ENCODE measurements around the gene PIK3AP1. TPM values are rescaled to one million over a fixed set of nuclear protein-coding genes. Genes with fewer than 3 reads are reported as not detected.

The PIK3AP1 gene
- total RNA-seq, 1 donor from 2014 or later = 0.49 TPM

GRCh38 chr10:96667401-96667800 lies 52.9 kb downstream of the PIK3AP1 start:
- TF ChIP-seq CTCF (IDR thresholded peaks at IDR 0.05; ENCODE audit: partially characterized antibody, unreplicated experiment) = no peak
- no peak overlapping the region for H3K4me3 Mint-ChIP-seq (ENCODE audit: unreplicated experiment)
- H3K9me3 Mint-ChIP-seq (ENCODE audit: unreplicated experiment) = no peaks in the 10 kb centered on the region
- H3K27ac Mint-ChIP-seq (ENCODE audit: unreplicated experiment) = no peak overlapping the region
- no peak for DNase-seq
- no peaks in the 10 kb centered on the region for H3K4me1 Mint-ChIP-seq (ENCODE audit: low read depth, unreplicated experiment)
- no peaks in the 10 kb centered on the region for H3K36me3 Mint-ChIP-seq (ENCODE audit: unreplicated experiment)
- peaks cover 1% of the 10 kb centered on the region for H3K27me3 Mint-ChIP-seq (ENCODE audit: unreplicated experiment)

- Mint-ChIP-seq H3K36me3 (ENCODE audit: unreplicated experiment) (no peaks in the 10 kb centered on the region), H3K27ac (ENCODE audit: unreplicated experiment) (no peak overlapping the region), H3K27me3 (ENCODE audit: unreplicated experiment) (peaks cover 1% of the 10 kb centered on the region), H3K9me3 (ENCODE audit: unreplicated experiment) (no peaks in the 10 kb centered on the region), H3K4me3 (ENCODE audit: unreplicated experiment) (no peak overlapping the region), H3K4me1 (ENCODE audit: low read depth, unreplicated experiment) (no peaks in the 10 kb centered on the region)
- no peak for DNase-seq
- TF ChIP-seq CTCF (IDR thresholded peaks at IDR 0.05; ENCODE audit: partially characterized antibody, unreplicated experiment) = no peak
Observed at GRCh38 chr10:96666741-96667140, 53.6 kb downstream of the PIK3AP1 start.

GRCh38 chr10:96665306-96665705 lies 55.0 kb downstream of the PIK3AP1 start:
- DNase-seq = no peak
- Mint-ChIP-seq H3K27me3 (ENCODE audit: unreplicated experiment) (peaks cover 3% of the 10 kb centered on the region), H3K27ac (ENCODE audit: unreplicated experiment) (no peak overlapping the region), H3K4me1 (ENCODE audit: low read depth, unreplicated experiment) (no peaks in the 10 kb centered on the region), H3K4me3 (ENCODE audit: unreplicated experiment) (no peak overlapping the region), H3K9me3 (ENCODE audit: unreplicated experiment) (no peaks in the 10 kb centered on the region), H3K36me3 (ENCODE audit: unreplicated experiment) (no peaks in the 10 kb centered on the region)
- no peak for TF ChIP-seq CTCF (IDR thresholded peaks at IDR 0.05; ENCODE audit: partially characterized antibody, unreplicated experiment)

GRCh38 chr10:96664563-96664962 lies 55.8 kb downstream of the PIK3AP1 start:
- H3K36me3 Mint-ChIP-seq (ENCODE audit: unreplicated experiment) = no peaks in the 10 kb centered on the region
- no peak overlapping the region for H3K4me3 Mint-ChIP-seq (ENCODE audit: unreplicated experiment)
- TF ChIP-seq CTCF (IDR thresholded peaks at IDR 0.05; ENCODE audit: partially characterized antibody, unreplicated experiment) = no peak
- DNase-seq = no peak
- H3K27me3 Mint-ChIP-seq (ENCODE audit: unreplicated experiment) = peaks cover 3% of the 10 kb centered on the region
- no peak overlapping the region for H3K27ac Mint-ChIP-seq (ENCODE audit: unreplicated experiment)
- no peaks in the 10 kb centered on the region for H3K9me3 Mint-ChIP-seq (ENCODE audit: unreplicated experiment)
- no peaks in the 10 kb centered on the region for H3K4me1 Mint-ChIP-seq (ENCODE audit: low read depth, unreplicated experiment)

GRCh38 chr10:96663797-96664196 lies 56.5 kb downstream of the PIK3AP1 start:
- Mint-ChIP-seq H3K9me3 (ENCODE audit: unreplicated experiment) (no peaks in the 10 kb centered on the region), H3K27ac (ENCODE audit: unreplicated experiment) (no peak overlapping the region), H3K27me3 (ENCODE audit: unreplicated experiment) (peaks cover 3% of the 10 kb centered on the region), H3K36me3 (ENCODE audit: unreplicated experiment) (no peaks in the 10 kb centered on the region), H3K4me1 (ENCODE audit: low read depth, unreplicated experiment) (no peaks in the 10 kb centered on the region), H3K4me3 (ENCODE audit: unreplicated experiment) (no peak overlapping the region)
- no peak for DNase-seq
- no peak for TF ChIP-seq CTCF (IDR thresholded peaks at IDR 0.05; ENCODE audit: partially characterized antibody, unreplicated experiment)

Measured in glutamatergic neuron (in vitro differentiated cells).